GM04503 (cell line): ENCODE measurements around the gene PRDM2.

Source experiments
- DNase-seq: peaks from one replicate; pipeline ENCODE4 v3.0.0-alpha.2; 2012; ENCODE audit warnings: low read depth

Gene PRDM2

GRCh38 chr1:13764588-13765332 is 64.8 kb downstream of the PRDM2 start:
- no peak for DNase-seq

- peak; percentile 81 for DNase-seq
These were observed 66.9 kb downstream of the PRDM2 start for GRCh38 chr1:13766592-13767564.

DNA sequence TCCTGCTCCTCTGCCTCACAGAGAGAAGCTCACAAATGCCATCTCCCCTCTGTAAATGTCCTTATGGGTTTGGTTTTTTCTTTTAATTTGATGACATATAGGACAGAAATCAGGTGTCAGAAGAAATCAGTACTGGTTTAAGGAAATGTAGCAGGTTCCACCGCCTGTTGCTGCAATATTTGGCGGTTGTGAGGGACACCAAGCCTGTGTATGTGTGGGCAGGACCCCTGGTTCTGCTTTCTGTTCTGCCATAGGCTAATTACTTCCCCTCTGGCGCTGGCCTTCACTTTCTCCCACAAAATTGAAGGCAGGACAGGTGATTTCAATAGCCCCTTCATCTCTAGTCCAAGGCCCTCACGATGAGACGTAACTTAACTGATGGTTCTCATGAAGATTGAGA is 69.2 kb downstream of the PRDM2 start:
- DNase-seq = no peak

- DNase-seq = no peak
These were observed 69.8 kb downstream of the PRDM2 start for GRCh38 chr1:13769830-13770229.

- no peak for DNase-seq
These were observed 70.8 kb downstream of the PRDM2 start for GRCh38 chr1:13770743-13771142.

DNA sequence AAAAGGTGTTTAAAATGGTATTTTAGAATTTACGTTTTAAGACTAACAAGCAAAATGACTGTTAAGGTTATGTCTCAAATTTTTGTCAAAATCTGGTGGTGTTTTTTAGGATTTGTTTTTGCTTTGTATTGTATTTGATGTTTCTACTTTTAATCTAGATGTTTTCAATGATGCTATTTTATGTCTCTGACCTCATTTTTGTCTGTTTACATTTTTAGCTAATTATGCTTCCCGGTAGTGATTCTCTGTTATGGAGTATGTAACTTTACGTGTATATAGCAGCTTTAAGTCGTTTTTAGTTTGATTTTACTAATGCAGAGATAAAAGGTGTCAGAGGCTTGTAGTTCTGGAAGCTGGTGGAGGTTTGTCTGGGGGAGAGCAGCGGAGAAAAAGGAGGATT is 71.8 kb downstream of the PRDM2 start:
- DNase-seq = no peak

DNA sequence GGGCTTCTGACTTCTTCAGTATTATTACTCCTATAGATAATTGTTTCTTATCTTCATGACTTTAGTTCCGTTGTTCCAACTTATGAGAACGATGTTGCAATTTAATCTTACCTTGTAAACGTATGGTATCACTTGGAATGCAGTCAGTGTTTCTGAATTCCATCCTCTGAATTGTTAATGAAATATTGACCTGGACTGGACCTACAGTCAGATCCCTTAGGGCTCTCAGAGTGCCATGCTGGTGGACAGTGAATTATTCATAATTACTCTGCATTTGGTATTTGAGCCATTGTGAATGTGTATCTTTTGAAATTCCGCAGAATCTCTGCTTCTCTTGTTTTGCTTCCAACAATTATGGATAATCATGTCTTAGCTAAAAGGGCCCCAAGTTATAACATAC is 72.3 kb downstream of the PRDM2 start:
- DNase-seq = no peak

DNA sequence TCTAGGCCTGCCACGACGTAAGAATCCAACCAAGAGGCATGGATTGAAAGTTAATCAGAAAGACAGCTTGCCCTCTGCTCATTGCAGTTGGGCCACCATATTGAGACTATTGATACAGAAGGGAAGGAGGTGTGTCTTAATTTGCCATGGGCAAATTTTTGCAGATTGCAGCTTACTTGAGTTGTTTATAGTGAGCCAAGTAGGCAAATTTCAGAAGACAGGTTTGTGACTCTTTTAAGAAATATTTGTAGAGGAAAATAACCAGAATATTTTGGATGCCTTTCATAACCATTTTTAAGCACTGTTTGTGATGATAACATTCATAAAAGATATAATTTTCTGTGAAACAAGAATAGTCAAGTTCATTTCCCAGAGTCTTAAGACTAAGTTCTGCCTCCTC is 74.1 kb downstream of the PRDM2 start:
- no peak for DNase-seq

- no peak for DNase-seq
These were observed 75.5 kb downstream of the PRDM2 start for GRCh38 chr1:13775459-13775858.

GRCh38 chr1:13775916-13776315 is 75.9 kb downstream of the PRDM2 start:
- DNase-seq = no peak

DNA sequence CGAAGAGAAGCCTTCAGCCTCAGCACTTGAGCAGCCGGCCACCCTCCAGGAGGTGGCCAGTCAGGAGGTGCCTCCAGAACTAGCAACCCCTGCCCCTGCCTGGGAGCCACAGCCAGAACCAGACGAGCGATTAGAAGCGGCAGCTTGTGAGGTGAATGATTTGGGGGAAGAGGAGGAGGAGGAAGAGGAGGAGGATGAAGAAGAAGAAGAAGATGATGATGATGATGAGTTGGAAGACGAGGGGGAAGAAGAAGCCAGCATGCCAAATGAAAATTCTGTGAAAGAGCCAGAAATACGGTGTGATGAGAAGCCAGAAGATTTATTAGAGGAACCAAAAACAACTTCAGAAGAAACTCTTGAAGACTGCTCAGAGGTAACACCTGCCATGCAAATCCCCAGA is 78.4 kb downstream of the PRDM2 start:
- no peak for DNase-seq

GRCh38 chr1:13779930-13780329 is 79.9 kb downstream of the PRDM2 start:
- DNase-seq = no peak

- DNase-seq = no peak
These were observed 80.8 kb downstream of the PRDM2 start for GRCh38 chr1:13780780-13781179.

GRCh38 chr1:13781228-13781627 is 81.2 kb downstream of the PRDM2 start:
- no peak for DNase-seq

DNA sequence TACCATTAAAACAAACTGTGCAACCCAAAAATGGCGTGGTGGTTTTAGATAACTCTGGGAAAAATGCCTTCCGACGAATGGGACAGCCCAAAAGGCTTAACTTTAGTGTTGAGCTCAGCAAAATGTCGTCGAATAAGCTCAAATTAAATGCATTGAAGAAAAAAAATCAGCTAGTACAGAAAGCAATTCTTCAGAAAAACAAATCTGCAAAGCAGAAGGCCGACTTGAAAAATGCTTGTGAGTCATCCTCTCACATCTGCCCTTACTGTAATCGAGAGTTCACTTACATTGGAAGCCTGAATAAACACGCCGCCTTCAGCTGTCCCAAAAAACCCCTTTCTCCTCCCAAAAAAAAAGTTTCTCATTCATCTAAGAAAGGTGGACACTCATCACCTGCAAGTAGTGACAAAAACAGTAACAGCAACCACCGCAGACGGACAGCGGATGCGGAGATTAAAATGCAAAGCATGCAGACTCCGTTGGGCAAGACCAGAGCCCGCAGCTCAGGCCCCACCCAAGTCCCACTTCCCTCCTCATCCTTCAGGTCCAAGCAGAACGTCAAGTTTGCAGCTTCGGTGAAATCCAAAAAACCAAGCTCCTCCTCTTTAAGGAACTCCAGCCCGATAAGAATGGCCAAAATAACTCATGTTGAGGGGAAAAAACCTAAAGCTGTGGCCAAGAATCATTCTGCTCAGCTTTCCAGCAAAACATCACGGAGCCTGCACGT is 82.1 kb downstream of the PRDM2 start:
- peak; percentile 50 for DNase-seq

DNA sequence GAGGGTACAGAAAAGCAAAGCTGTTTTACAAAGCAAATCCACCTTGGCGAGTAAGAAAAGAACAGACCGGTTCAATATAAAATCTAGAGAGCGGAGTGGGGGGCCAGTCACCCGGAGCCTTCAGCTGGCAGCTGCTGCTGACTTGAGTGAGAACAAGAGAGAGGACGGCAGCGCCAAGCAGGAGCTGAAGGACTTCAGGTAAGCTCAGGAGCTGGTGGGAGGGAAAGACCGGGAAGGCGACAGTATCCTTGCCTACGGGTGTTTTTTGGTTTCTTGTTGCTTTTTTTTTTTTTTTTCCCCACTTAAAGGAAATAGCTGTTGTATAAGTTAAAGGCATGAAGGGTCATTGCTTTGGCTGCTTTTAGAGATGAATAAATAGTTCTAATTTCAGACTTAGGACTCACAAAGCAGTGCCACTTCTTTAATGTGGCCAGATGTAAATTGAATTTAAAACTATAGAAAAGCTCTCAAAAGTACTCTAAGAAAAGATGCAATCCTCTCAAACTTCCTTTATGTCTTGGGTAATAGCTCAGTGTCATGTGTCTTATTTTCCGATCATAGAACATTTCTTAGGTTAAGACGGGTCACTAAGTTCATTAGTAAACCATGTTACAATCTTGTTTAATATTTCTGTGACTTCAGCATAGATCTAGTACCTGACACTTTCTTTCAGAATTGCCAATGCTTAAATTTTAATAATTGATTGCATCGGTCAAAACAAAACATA is 82.8 kb downstream of the PRDM2 start:
- no peak for DNase-seq

DNA sequence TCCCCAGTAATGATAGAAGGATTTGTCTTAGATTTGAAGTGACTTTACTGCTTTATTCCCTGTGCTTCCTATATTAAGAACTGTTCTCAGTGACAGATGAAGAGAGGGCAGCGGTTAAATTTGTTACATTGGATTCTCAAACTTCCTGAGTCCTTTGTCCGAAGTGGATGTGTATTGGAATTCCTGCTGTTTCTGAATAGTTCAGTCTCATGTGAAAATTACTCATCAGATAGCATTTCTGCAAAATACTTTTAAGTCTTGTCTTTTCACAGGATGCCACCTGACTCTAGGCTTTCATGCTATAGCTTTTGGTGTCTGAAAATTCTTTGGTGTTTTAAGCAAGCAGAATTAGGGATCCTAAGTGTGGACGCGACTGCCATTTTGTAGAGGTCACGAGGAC is 83.6 kb downstream of the PRDM2 start:
- DNase-seq = no peak

DNA sequence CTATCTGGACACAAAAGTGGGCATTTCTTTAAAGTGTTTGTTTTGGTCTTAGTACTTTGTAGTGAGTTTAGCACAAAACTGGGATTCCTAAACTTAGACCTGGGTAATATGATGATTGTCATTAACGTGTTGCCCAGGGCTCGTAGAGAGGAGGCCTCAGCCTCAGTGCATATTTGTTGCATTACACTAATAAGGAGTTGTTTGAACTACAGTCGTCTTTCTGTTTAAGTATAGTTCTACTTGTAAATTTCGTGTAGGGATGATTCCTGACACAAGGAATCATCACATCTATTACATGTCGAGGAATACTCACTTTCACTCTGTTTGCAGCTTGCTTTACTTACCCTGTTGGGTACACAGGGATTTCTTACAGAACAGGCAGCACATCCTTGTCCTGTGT is 85.0 kb downstream of the PRDM2 start:
- no peak for DNase-seq

- no peak for DNase-seq
These were observed 86.6 kb downstream of the PRDM2 start for GRCh38 chr1:13786541-13786940.

DNA sequence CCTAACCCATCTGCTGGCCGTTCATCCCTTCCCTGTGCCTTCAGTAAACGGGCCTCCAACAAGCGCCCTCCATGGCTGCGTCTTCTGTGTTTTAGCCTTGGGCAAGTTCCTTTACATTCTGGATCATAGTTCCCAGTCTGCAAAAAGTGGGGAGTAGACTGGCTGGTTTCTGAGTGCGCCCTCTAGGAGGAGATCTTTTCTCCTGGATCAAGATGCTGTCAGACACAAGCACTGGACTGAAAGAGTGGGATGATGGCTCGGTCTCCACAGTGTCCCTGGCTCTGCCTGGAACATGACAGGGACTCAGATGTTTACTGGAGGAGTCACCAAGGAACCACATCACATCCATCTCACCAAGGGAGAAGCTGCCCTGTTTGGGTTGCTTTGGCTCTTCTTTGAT is 88.8 kb downstream of the PRDM2 start:
- DNase-seq = no peak

GRCh38 chr1:13790290-13791030 is 90.5 kb downstream of the PRDM2 start:
- DNase-seq = no peak
